Hepatocyte (in vitro differentiated cells): Measurements from ENCODE around the gene CDCP1.

ENCODE experiments used
- CTCF ChIP-seq: fragments of 200-600 bp; sonication (generic); IDR thresholded peaks from 2 replicates; pipeline ENCODE4 v1.5.1; 2016; ENCODE audit warnings: antibody characterized with exemption, mild to moderate bottlenecking; ENCODE audit not compliant: poor library complexity
- EZH2 ChIP-seq: fragments of 200-600 bp; sonication (generic); IDR thresholded peaks from 2 replicates; pipeline ENCODE4 v1.6.1; 2016; ENCODE audit warnings: antibody characterized with exemption, mild to moderate bottlenecking, borderline replicate concordance

GRCh38 chr3:45139372-45140140, 6.6 kb downstream of the CDCP1 start:
- TF ChIP-seq CTCF = no peak
- no peak for TF ChIP-seq EZH2
